Panc1 (cell line): Measurements from ENCODE around the gene RAB3GAP2.

ENCODE experiments used
- CTCF ChIP-seq: fragments of 450-650 bp; IDR thresholded peaks from 2 replicates; pipeline ENCODE4 v1.5.1; 2017; ENCODE audit warnings: mild to moderate bottlenecking
- POLR2AphosphoS5 ChIP-seq: IDR thresholded peaks from 2 replicates; pipeline ENCODE4 v1.6.1; 2012; ENCODE audit warnings: mild to moderate bottlenecking, low read depth, low read length, moderate library complexity
- REST ChIP-seq, 2 experiments: IDR thresholded peaks; 2 replicates each; pipeline ENCODE4 v1.6.1; 2011 to 2012; ENCODE audit warnings: low read depth in 2 of 2, control low read depth in 1 of 2, low read length in 1 of 2, mild to moderate bottlenecking in 1 of 2, moderate library complexity in 1 of 2; ENCODE audit not compliant: insufficient read depth in 1 of 2
- SIN3A ChIP-seq: IDR thresholded peaks from 2 replicates; pipeline ENCODE4 v1.6.1; 2012; ENCODE audit warnings: low read depth, mild to moderate bottlenecking, low read length, moderate library complexity, borderline replicate concordance; ENCODE audit not compliant: insufficient read depth
- TCF7L2 ChIP-seq: IDR thresholded peaks from 2 replicates; pipeline ENCODE4 v1.6.1; 2011; ENCODE audit warnings: mild to moderate bottlenecking, low read depth, low read length, inconsistent platforms

- no peak for TF ChIP-seq CTCF
- TF ChIP-seq TCF7L2: no peak
- TF ChIP-seq REST (IDR thresholded peaks at IDR 0.05; ENCODE audit: insufficient read depth in 1 of 2, low read depth in 2 of 2, low read length in 1 of 2): no peak
- no peak for TF ChIP-seq POLR2AphosphoS5
- TF ChIP-seq SIN3A: no peak
Observed at GRCh38 chr1:220239213-220239612, 33.0 kb downstream of the RAB3GAP2 start.
